SK-N-SH (cell line): ENCODE measurements around the gene MUC2. TPM values are rescaled to one million over a fixed set of nuclear protein-coding genes. Genes with fewer than 3 reads are reported as not detected.

ENCODE experiments used
- CTCF ChIA-PET: fragments of 300-600, 350-600 bp; formaldehyde crosslinking; extraction: SDS; loops from one replicate; lab custom pipeline; 2021; lab: Yijun Ruan, JAX
- POLR2A ChIA-PET: fragments of 350-600 bp; sonication (Branson Sonifier 250); formaldehyde crosslinking; extraction: SDS; loops from one replicate; lab custom pipeline; 2020; ENCODE audit warnings: antibody characterized with exemption, inconsistent platforms; lab: Yijun Ruan, JAX
- DNase-seq: peaks from one replicate; pipeline ENCODE4 v3.0.0; 2012
- H2AFZ ChIP-seq: fragments of 200-600 bp; sonication (generic); 2 replicates; pipeline ENCODE4 v1.8.1; 2016; ENCODE audit warnings: antibody characterized with exemption, mild to moderate bottlenecking, low read depth
- H3F3A ChIP-seq: fragments of 200-600 bp; sonication (generic); replicated peaks from 2 replicates; pipeline ENCODE3; 2016; ENCODE audit warnings: antibody characterized with exemption, mild to moderate bottlenecking; ENCODE audit not compliant: insufficient read depth
- H3K27ac ChIP-seq, 2 experiments: fragments of 200-500 bp in 1 of 2; fragments of 200-600 bp in 1 of 2; sonication (Bioruptor generic) in 1 of 2; sonication (generic), shearing (Covaris generic) in 1 of 2; 2 replicates each; pipeline versions ENCODE4 v1.5.1 to v1.6.1; 2014 to 2016; ENCODE audit warnings: low read depth in 2 of 2, inconsistent platforms in 1 of 2, low read length in 1 of 2, mild to moderate bottlenecking in 1 of 2, mixed read lengths in 1 of 2
- H3K27me3 ChIP-seq: fragments of 200-600 bp; sonication (generic), shearing (Covaris generic); 2 replicates; pipeline ENCODE4 v1.6.1; 2016; ENCODE audit warnings: mixed run types; ENCODE audit not compliant: insufficient read depth
- H3K36me3 ChIP-seq, 2 experiments: fragments of 200-500 bp in 1 of 2; fragments of 200-600 bp in 1 of 2; sonication (Bioruptor generic) in 1 of 2; sonication (generic) in 1 of 2; replicated peaks in 1 of 2; 2 replicates each; pipeline versions ENCODE3 to v1.5.1; 2014 to 2016; ENCODE audit warnings: low read length in 1 of 2, mild to moderate bottlenecking in 1 of 2; ENCODE audit not compliant: insufficient read depth in 2 of 2, control insufficient read depth in 1 of 2
- H3K4me1 ChIP-seq, 2 experiments: fragments of 200-500 bp in 1 of 2; fragments of 200-600 bp in 1 of 2; sonication (Bioruptor generic) in 1 of 2; sonication (generic), shearing (Covaris generic) in 1 of 2; 2 replicates each; pipeline versions ENCODE4 v1.5.1 to v1.6.1; 2014 to 2016; ENCODE audit warnings: low read depth in 1 of 2, low read length in 1 of 2, mixed run types in 1 of 2; ENCODE audit not compliant: insufficient read depth in 2 of 2, control insufficient read depth in 1 of 2
- H3K4me2 ChIP-seq: fragments of 200-600 bp; sonication (generic), shearing (Covaris generic); 2 replicates; pipeline ENCODE4 v1.6.1; 2017; ENCODE audit warnings: mixed run types
- H3K4me3 ChIP-seq, 2 experiments: fragments of 200-500 bp in 1 of 2; fragments of 200-600 bp in 1 of 2; sonication (Bioruptor generic) in 1 of 2; sonication (generic), shearing (Covaris generic) in 1 of 2; 2 replicates each; pipeline versions ENCODE4 v1.5.1 to v1.8.1; 2014 to 2016; ENCODE audit warnings: low read depth in 2 of 2, inconsistent platforms in 1 of 2, low read length in 1 of 2, mild to moderate bottlenecking in 1 of 2, mixed read lengths in 1 of 2, moderate library complexity in 1 of 2
- H3K79me2 ChIP-seq: fragments of 200-600 bp; sonication (generic); 2 replicates; pipeline ENCODE4 v1.8.1; 2017; ENCODE audit warnings: mild to moderate bottlenecking; ENCODE audit not compliant: insufficient read depth
- H3K9ac ChIP-seq: fragments of 200-600 bp; sonication (generic); 2 replicates; pipeline ENCODE4 v1.6.1; 2017; ENCODE audit warnings: mixed run types
- H3K9me2 ChIP-seq: fragments of 200-600 bp; sonication (generic); 2 replicates; pipeline ENCODE4 v1.6.1; 2017; ENCODE audit warnings: mixed run types
- H3K9me3 ChIP-seq: fragments of 200-600 bp; sonication (generic); 2 replicates; pipeline ENCODE4 v1.6.1; 2017; ENCODE audit warnings: mixed run types, mild to moderate bottlenecking, moderate library complexity
- H4K20me1 ChIP-seq: fragments of 200-600 bp; sonication (generic); 2 replicates; pipeline ENCODE4 v1.6.1; 2017; ENCODE audit warnings: mild to moderate bottlenecking, mixed run types; ENCODE audit not compliant: insufficient read depth
- EZH2phosphoT487 ChIP-seq: fragments of 200-600 bp; sonication (generic); IDR thresholded peaks from 2 replicates; pipeline ENCODE4 v1.6.1; 2017; ENCODE audit warnings: low read depth, mixed run types, mild to moderate bottlenecking, antibody characterized with exemption, moderate library complexity, borderline replicate concordance
- FOXJ3 ChIP-seq: sonication (generic); formaldehyde crosslinking; IDR thresholded peaks from 2 replicates; pipeline ENCODE4 v1.5.1; 2020; ENCODE audit warnings: mild to moderate bottlenecking, missing genetic modification reagents
- JUND ChIP-seq: IDR thresholded peaks from 2 replicates; pipeline ENCODE4 v1.4.0; 2012
- MXI1 ChIP-seq: IDR thresholded peaks from 2 replicates; pipeline ENCODE4 v1.6.1; 2012; ENCODE audit warnings: mild to moderate bottlenecking, low read depth, low read length, improper control_type of control experiment
- RCOR1 ChIP-seq: fragments of 150-350 bp; IDR thresholded peaks from 2 replicates; pipeline ENCODE4 v1.6.1; 2017; ENCODE audit warnings: antibody characterized with exemption, low read length
- TAF1 ChIP-seq: IDR thresholded peaks from 2 replicates; pipeline ENCODE4 v1.6.1; 2012; ENCODE audit warnings: low read depth, mild to moderate bottlenecking, low read length, moderate library complexity, borderline replicate concordance
- TCF12 ChIP-seq: IDR thresholded peaks from 2 replicates; pipeline ENCODE4 v1.4.0; 2012
- WGBS: methylation state at CpG from one replicate; pipeline ENCODE4 v1.1.6; 2017; ENCODE audit warnings: low lambda C conversion rate; 5-methylcytosine and 5-hydroxymethylcytosine counted together
- polyA plus RNA-seq, 3 experiments: library from polyadenylated mRNA; depleted of rRNA; stranded (reverse); fragments of >200 nt; gene quantifications; 2 replicates each; pipeline ENCODE4 v1.2.3, GENCODE V29; 2012
- TF ChIP-seq, protein P1 (sequence below): IDR thresholded peaks from 2 replicates; pipeline ENCODE4 v1.6.1; 2012; ENCODE audit warnings: mild to moderate bottlenecking, low read depth, low read length, moderate library complexity

Gene MUC2
- polyA plus RNA-seq, 1 of the 3 experiments (the other 2 are of a cell fraction), result not detected

DNA sequence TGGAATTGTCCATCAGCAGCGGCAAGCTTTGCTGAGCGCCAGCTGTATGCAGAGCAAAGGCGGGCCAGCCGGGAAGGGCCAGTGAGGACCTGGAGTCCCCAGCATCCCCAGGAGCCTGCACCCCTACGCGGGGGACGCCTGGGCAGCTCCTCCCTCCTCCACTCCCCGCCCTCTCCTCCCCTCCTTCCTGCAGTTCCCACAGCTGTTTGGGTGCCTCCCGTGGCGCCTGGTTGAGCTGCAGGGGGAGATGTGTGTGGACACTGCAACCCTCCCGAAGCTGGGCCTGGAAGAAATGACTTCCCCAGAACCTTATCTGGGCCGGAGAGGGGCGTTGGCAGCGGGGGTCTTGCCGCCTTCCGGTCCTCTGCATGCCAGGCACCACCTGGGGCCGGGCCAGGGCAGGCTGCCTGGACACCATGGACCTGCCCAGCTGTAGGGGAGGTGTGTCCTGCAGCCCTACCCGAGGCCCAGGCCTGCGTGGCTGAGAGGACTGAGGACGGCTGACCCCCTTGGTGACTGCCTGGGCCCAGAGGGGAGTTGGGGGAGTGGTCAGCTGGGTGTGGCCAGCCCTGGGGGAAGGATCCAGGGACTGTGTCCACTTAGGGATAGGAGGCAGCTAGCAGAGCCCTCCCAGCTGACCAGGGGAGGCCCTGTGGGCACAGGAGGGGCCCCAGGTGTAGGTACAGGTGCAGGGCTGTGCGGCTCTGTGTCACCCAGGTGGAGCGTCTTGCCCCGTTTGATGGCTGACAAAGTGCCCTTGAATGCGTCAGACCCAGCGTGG, 21.4 kb upstream of the MUC2 start (continued):
- TF ChIP-seq TAF1, result no peak
- no peak for TF ChIP-seq JUND
- TF ChIP-seq MXI1, result no peak
- TF ChIP-seq FOXJ3 (CRISPR knock-in tag), result no peak
- TF ChIP-seq, protein P1, sequence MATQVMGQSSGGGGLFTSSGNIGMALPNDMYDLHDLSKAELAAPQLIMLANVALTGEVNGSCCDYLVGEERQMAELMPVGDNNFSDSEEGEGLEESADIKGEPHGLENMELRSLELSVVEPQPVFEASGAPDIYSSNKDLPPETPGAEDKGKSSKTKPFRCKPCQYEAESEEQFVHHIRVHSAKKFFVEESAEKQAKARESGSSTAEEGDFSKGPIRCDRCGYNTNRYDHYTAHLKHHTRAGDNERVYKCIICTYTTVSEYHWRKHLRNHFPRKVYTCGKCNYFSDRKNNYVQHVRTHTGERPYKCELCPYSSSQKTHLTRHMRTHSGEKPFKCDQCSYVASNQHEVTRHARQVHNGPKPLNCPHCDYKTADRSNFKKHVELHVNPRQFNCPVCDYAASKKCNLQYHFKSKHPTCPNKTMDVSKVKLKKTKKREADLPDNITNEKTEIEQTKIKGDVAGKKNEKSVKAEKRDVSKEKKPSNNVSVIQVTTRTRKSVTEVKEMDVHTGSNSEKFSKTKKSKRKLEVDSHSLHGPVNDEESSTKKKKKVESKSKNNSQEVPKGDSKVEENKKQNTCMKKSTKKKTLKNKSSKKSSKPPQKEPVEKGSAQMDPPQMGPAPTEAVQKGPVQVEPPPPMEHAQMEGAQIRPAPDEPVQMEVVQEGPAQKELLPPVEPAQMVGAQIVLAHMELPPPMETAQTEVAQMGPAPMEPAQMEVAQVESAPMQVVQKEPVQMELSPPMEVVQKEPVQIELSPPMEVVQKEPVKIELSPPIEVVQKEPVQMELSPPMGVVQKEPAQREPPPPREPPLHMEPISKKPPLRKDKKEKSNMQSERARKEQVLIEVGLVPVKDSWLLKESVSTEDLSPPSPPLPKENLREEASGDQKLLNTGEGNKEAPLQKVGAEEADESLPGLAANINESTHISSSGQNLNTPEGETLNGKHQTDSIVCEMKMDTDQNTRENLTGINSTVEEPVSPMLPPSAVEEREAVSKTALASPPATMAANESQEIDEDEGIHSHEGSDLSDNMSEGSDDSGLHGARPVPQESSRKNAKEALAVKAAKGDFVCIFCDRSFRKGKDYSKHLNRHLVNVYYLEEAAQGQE, result no peak

DNA sequence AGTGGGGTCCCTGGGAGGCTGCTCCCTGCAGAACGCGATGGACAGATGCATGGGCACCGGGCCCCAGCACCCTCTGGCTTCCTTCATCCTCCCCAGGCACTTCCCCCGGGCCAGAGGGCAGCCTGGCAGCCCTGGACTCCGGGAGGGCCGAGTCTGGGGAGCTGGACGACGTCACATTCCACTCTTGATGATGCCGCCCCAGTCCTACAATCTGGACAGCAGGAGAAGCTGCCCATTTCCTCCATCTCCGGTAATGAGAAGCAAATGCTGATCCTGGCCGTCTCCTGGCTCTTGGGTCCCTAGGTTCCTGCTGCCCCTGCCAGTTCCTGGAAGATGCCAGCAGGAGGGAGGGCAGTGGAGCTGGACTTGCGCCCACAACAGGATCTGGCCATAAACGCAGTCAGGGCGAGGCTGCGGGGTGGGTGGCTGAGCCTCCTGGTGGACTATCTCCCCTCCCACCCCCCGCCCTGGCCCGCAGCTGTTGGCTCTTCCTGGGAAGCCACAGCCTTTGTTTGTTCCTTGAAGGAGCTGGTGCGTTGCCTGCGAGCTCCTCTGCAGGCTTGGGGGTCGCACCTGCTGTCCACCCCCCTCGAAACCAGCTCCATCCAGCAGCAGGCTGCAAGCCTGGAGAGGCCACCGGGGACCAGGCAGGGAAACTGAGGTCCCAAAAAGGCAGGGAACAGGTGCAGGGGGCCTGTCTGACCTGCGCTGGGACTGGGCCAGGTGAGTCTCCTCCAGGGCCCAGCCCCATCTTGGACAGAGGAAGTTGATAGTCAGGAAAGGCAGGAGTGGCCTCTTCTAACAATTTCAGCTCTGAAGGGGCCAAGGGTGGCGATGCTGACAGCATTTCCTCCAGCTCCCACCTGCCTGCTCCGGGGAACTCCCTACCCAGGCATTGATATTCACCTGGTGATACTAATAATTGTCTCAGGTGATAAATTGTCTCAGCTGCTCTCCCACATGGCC, 20.2 kb upstream of the MUC2 start:
- Histone ChIP-seq H3K9me2 (no peaks in the 10 kb centered on the region), H3K79me2 (no peaks in the 10 kb centered on the region), H3K27me3 (no peaks in the 10 kb centered on the region), H3K36me3 (no peaks in the 10 kb centered on the region), H3K9me3 (no peaks in the 10 kb centered on the region), H3K4me2 (peak overlapping the region; percentile 6; the same call in 1 of the 2 replicates), H2AFZ (no peak overlapping the region), H3K9ac (no peak overlapping the region), H4K20me1 (no peaks in the 10 kb centered on the region), H3K4me3 (no peak overlapping the region), H3F3A (no peaks in the 10 kb centered on the region), H3K27ac (peak overlapping the region in 1 of 2 experiments; percentile 20; a peak in 1 of 4 replicates), H3K4me1 (peaks cover 0 to 22% of the 10 kb centered on the region in 2 experiments; a peak in 1 of 4 replicates)
- CTCF ChIA-PET, result interaction anchor here (0.5 to 3.4 kb wide), 8 partner anchors 20 to 206 kb away, joined by 3 to 28 read pairs (median 4); partner anchors contain the start of gene MUC2
- TF ChIP-seq TCF12 (peak; percentile 12; the same call in 1 of the 2 replicates), EZH2phosphoT487 (no peak), RCOR1 (peak; percentile 30; the same call in 1 of the 2 replicates)
- 27% methylated on average over 12 of the region's 25 CpGs for WGBS
- peak; percentile 85 for DNase-seq
- POLR2A ChIA-PET, result interaction anchor here (0.6 to 1.2 kb wide), 2 partner anchors 195 to 211 kb away, joined by 5 read pairs; partner anchors contain the start of gene TSPAN4
